C4-2B (cell line): ENCODE data around the gene UBE2E1.

Experiments
- H3K27ac ChIP-seq: fragments of 450-650 bp; 2 replicates; pipeline ENCODE4 v1.5.1; 2017
- CTCF ChIP-seq: fragments of 450-650 bp; conservative IDR thresholded peaks from 2 replicates; pipeline ENCODE4 v1.5.1; 2017; ENCODE audit warnings: mild to moderate bottlenecking
- ZFX ChIP-seq: fragments of 450-650 bp; IDR thresholded peaks from 2 replicates; pipeline ENCODE4 v1.6.1; 2017

UBE2E1 gene

GRCh38 chr3:23805633-23806533, at the start of gene UBE2E1:
UBE2E1 (plus strand) TSS chr3:23805955; CDS start chr3:23807270, 1,315 bp downstream.
- TF ChIP-seq ZFX, result peak; percentile 74
- TF ChIP-seq CTCF, result no peak; the same call in 1 of the 2 replicates
- peak within 1 kb of the TSS; percentile 92 for H3K27ac ChIP-seq

DNA sequence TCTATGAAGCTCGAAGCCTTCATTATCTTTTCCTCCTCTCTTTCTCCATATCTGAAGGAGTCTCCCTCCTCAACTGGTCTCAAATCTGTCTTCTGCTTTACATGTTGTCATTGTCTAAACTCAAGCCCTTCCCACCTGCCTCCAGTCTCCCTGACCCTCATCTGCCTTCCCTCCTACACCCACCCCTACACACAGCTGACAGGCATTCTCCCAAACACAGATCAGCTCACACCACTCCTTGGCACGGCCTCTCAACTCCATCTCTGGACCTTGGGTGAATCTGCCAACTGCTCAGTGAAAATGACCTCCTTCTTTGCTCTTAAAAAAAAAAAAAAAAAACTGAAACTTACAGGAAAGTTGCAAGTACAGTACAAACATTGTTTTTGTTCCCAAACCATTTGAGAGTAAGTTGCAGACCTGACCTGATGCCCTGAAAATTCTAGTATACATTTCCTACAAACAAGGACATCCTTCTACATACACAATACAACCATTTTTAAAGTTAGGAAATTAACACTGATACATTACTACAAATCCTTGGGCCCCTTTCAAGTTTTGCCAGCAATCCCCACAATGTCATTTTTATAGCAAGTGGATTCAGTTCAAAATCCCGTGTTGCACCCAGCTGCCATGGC, 49.4 kb upstream of the UBE2E1 start:
- TF ChIP-seq ZFX, result no peak
- TF ChIP-seq CTCF, result no peak

DNA sequence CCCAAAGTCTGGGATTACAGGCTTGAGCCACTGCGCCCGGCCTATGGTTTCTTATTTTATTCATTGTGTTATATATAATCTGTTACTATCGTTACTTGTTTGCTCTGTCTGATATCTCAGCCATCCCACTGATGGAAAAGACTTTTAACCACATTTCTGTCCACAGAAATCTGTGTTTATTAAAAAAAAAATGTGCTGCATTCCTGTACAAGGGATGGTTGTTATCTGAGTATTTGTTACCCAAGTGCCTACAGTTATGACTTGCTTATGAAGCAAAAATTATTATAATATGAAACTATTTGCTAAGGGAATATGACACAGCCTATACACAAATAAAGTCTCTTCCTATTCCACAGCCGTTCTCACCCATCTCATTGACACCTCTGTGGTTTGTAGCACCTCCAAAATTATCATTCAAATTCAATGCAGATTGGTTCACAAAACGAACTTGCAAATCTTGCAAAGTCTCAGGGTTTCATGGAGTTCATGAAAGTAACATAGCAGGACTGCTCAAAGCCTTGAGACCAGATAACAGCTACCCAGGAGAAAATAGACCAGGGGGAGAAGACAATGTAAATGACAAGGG, 47.4 kb upstream of the UBE2E1 start:
- no peak overlapping the region for H3K27ac ChIP-seq
- no peak for TF ChIP-seq ZFX
- TF ChIP-seq CTCF, result no peak

More for the DNA sequence above, 49.4 kb upstream of the UBE2E1 start:
- H3K27ac ChIP-seq, result no peak overlapping the region

- TF ChIP-seq CTCF (no peak), ZFX (no peak)
- no peak overlapping the region for H3K27ac ChIP-seq
Measured at GRCh38 chr3:23760325-23760724, 45.4 kb upstream of the UBE2E1 start.

- no peak overlapping the region for H3K27ac ChIP-seq
- TF ChIP-seq ZFX, result no peak
- TF ChIP-seq CTCF, result no peak
Measured at GRCh38 chr3:23760871-23761373, 44.8 kb upstream of the UBE2E1 start.

- H3K27ac ChIP-seq, result no peak overlapping the region
- TF ChIP-seq CTCF (no peak; the same call in 1 of the 2 replicates), ZFX (no peak)
Measured at GRCh38 chr3:23761440-23761896, 44.3 kb upstream of the UBE2E1 start.

GRCh38 chr3:23762214-23762613, 43.5 kb upstream of the UBE2E1 start:
- TF ChIP-seq CTCF (no peak), ZFX (no peak)
- H3K27ac ChIP-seq, result no peak overlapping the region
